ENCODE measurements around the gene PHACTR3.

The PHACTR3 gene

GRCh38 chr20:59733351-59733750, 129.0 kb downstream of the PHACTR3 start:
- no peak for DNase-seq (ENCODE audit: low read depth)
- TF ChIP-seq CTCF (IDR thresholded peaks at IDR 0.05; ENCODE audit: low read depth, low read length, missing control alignments) = no peak
- no peak overlapping the region for H3K4me3 ChIP-seq (ENCODE audit: low read depth, low read length)

- no peak for TF ChIP-seq CTCF (IDR thresholded peaks at IDR 0.05; ENCODE audit: low read depth, low read length, missing control alignments)
- H3K4me3 ChIP-seq (ENCODE audit: low read depth, low read length) = no peak overlapping the region
- no peak for DNase-seq (ENCODE audit: low read depth)
These were observed 131.1 kb downstream of the PHACTR3 start for GRCh38 chr20:59735486-59735885.

GRCh38 chr20:59735917-59736316, 131.6 kb downstream of the PHACTR3 start:
- DNase-seq (ENCODE audit: low read depth) = no peak
- no peak for TF ChIP-seq CTCF (IDR thresholded peaks at IDR 0.05; ENCODE audit: low read depth, low read length, missing control alignments)
- H3K4me3 ChIP-seq (ENCODE audit: low read depth, low read length) = no peak overlapping the region

- no peak for TF ChIP-seq CTCF (IDR thresholded peaks at IDR 0.05; ENCODE audit: low read depth, low read length, missing control alignments)
- H3K4me3 ChIP-seq (ENCODE audit: low read depth, low read length) = no peak overlapping the region
- no peak for DNase-seq (ENCODE audit: low read depth)
These were observed 132.0 kb downstream of the PHACTR3 start for GRCh38 chr20:59736366-59736765.

GRCh38 chr20:59737073-59737666, 132.8 kb downstream of the PHACTR3 start:
- no peak for TF ChIP-seq CTCF (IDR thresholded peaks at IDR 0.05; ENCODE audit: low read depth, low read length, missing control alignments)
- no peak overlapping the region for H3K4me3 ChIP-seq (ENCODE audit: low read depth, low read length)
- no peak for DNase-seq (ENCODE audit: low read depth)

GRCh38 chr20:59737816-59738215, 133.5 kb downstream of the PHACTR3 start:
- H3K4me3 ChIP-seq (ENCODE audit: low read depth, low read length) = no peak overlapping the region
- no peak for TF ChIP-seq CTCF (IDR thresholded peaks at IDR 0.05; ENCODE audit: low read depth, low read length, missing control alignments)

GRCh38 chr20:59738851-59739250, 134.5 kb downstream of the PHACTR3 start:
- no peak for DNase-seq (ENCODE audit: low read depth)
- H3K4me3 ChIP-seq (ENCODE audit: low read depth, low read length) = no peak overlapping the region
- TF ChIP-seq CTCF (IDR thresholded peaks at IDR 0.05; ENCODE audit: low read depth, low read length, missing control alignments) = no peak

More at GRCh38 chr20:59737816-59738215, 133.5 kb downstream of the PHACTR3 start:
- no peak for DNase-seq (ENCODE audit: low read depth)

Measured in GM12864 (cell line).